Subcutaneous abdominal adipose tissue (tissue), 5 donors: ENCODE data around the gene SCUBE1.

ENCODE experiments used
- H3K27ac ChIP-seq: one replicate; pipeline ENCODE4 v1.7.0; 2013; ENCODE audit warnings: low read depth, mild to moderate bottlenecking, inconsistent platforms, low read length, moderate library complexity
- H3K27me3 ChIP-seq, 5 donors: one replicate each; pipeline ENCODE4 v1.7.0; 2013; ENCODE audit warnings: low read length in 5 of 5, inconsistent platforms in 1 of 5; ENCODE audit not compliant: control insufficient read depth in 5 of 5, insufficient read depth in 4 of 5
- H3K36me3 ChIP-seq, 5 donors: one replicate each; pipeline ENCODE4 v1.7.0; 2013; ENCODE audit warnings: low read length in 5 of 5; ENCODE audit not compliant: control insufficient read depth in 5 of 5, insufficient read depth in 5 of 5
- H3K4me1 ChIP-seq, 5 donors: one replicate each; pipeline ENCODE4 v1.7.0; 2013; ENCODE audit warnings: low read length in 5 of 5, mild to moderate bottlenecking in 3 of 5, moderate library complexity in 1 of 5; ENCODE audit not compliant: control insufficient read depth in 5 of 5, insufficient read depth in 5 of 5
- H3K4me3 ChIP-seq, 5 donors: one replicate each; pipeline ENCODE4 v1.7.0; 2013; ENCODE audit warnings: low read length in 5 of 5, low read depth in 1 of 5
- H3K9ac ChIP-seq, 5 donors: one replicate each; pipeline ENCODE4 v1.7.0; 2013; ENCODE audit warnings: low read length in 5 of 5, mild to moderate bottlenecking in 4 of 5, moderate library complexity in 3 of 5
- H3K9me3 ChIP-seq, 5 donors: one replicate each; pipeline ENCODE4 v1.7.0; 2013; ENCODE audit warnings: low read length in 5 of 5; ENCODE audit not compliant: control insufficient read depth in 5 of 5
- donor health status: healthy.
- donor health status: healthy.
- donor health status: healthy.
- donor health status: healthy.
- donor health status: healthy.

Gene SCUBE1

DNA sequence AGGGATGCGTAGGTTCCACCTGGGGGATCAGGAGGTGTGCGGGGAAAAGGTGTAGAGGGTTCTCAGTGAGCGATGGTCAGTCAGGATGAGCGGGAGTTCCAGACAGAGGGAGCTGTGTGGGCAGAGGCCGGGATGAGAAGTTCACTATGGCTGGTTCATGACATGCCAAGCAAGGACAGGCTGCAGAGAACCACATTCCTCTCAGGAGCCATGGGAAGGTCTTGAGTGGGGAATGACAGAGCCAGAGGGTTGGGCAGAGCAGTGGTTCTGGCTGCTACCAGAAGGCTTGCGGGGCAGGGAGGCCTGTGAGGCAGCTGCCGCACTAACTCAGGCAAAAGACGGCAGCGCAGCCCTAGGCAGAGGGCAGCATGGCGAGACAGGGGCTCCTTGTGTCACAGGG lies 66.1 kb downstream of the SCUBE1 start:
- Histone ChIP-seq H3K9ac (no peak overlapping the region), H3K4me3 (no peak overlapping the region), H3K27me3 (peaks cover 8 to 37% (median 29%) of the 10 kb centered on the region in 5 donors), H3K4me1 (no peaks in the 10 kb centered on the region), H3K9me3 (no peaks in the 10 kb centered on the region), H3K36me3 (no peaks in the 10 kb centered on the region), H3K27ac (no peak overlapping the region)

DNA sequence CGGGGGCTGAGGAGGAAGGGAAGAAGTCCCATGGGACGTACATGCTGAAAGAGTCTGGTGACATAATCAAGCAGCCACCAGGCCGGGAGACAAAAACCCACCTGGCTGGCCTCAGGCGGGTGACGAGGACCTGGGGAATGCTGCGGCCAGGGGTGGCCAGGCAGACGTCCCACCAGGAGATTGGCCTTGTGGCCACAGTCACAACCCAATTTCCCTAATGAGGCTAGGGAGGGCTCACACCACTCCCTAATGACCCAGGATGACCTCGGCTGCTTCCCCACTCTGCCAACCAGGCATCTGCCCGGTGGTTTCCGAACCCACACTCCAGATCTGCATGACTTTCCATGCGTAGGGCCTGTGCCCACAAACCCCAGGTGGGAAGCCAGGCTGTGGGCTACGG lies 66.9 kb downstream of the SCUBE1 start:
- no peak overlapping the region for H3K27ac ChIP-seq
- no peaks in the 10 kb centered on the region for H3K4me1 ChIP-seq
- no peaks in the 10 kb centered on the region for H3K36me3 ChIP-seq
- no peak overlapping the region for H3K9ac ChIP-seq
- H3K9me3 ChIP-seq: no peaks in the 10 kb centered on the region
- no peak overlapping the region for H3K4me3 ChIP-seq
- peaks cover under 1 to 37% (median 23%) of the 10 kb centered on the region in 5 donors for H3K27me3 ChIP-seq

DNA sequence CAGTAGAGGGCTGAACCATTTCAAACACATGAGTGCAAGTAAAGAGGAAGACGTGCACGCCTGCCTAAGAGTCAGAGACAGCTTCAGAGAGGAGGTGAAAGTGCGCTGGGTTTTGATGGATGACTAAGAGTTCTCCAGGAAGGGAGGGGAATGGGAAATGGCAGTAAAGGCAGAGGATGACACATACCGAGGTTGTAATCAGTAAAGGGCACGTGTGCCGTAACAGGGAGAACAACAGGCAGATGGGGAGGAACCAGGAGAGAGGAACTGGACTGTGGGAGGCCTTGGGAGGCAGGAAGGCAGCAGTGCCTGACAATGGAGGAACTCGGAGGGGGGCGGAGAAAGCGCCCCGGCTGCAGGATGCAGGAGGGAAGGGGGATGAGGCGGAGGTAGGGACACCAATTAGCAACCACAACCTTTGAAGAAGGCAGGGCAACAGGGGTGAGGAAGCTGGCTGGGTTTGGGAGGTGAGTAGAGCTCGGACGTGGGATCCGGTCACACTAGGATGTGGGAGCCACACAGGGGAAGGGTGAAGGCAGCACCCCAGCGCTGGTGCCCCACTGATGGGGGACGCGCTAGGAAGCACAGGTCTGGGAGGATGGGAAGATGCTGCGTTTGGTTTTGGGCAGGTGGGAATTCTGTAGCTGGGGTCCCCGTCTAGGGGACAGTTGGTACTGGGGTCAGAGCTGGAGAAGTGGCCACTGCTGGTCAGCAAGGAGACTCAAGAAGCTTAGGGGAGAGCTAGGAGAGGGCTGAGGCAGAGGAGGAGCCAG lies 67.4 kb downstream of the SCUBE1 start:
- Histone ChIP-seq H3K27me3 (peaks cover 3 to 41% (median 22%) of the 10 kb centered on the region in 5 donors), H3K27ac (no peak overlapping the region), H3K4me3 (no peak overlapping the region), H3K36me3 (no peaks in the 10 kb centered on the region), H3K9me3 (no peaks in the 10 kb centered on the region), H3K4me1 (no peaks in the 10 kb centered on the region), H3K9ac (no peak overlapping the region)

DNA sequence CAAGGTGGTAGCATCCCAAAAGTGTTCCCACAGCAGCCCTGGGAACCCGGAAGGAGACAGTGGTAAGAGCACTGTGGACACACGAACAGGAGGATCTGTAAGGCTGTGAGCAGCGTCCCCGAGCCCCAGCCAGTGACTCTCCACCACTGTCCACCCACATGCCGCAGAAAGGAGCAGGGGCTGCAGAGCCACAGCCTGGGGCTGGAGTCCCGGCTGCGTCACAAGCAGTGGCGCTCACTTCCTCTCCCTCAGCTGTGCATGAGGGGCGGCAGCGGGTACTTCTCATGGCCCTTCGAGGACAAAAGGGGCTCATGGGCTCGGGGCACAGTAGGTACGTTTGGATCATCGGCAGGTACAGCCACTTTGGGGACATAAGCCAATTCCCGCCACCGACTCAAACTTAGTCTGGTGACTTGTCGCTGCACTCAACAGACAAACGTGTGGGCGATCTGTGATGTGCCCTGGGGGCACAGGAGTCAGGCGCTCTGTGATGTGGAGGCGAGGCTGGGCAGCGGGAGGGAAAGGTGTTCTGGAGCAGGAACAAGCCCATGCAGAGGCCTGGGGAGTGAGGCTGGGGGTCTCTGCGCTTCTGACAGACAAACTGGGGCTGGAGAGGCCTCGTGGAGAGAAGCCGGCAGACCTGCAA lies 68.5 kb downstream of the SCUBE1 start:
- no peaks in the 10 kb centered on the region for H3K36me3 ChIP-seq
- no peak overlapping the region for H3K27ac ChIP-seq
- H3K9ac ChIP-seq: no peak overlapping the region
- H3K27me3 ChIP-seq: peaks cover 4 to 49% (median 22%) of the 10 kb centered on the region in 5 donors
- H3K9me3 ChIP-seq: no peaks in the 10 kb centered on the region
- H3K4me3 ChIP-seq: no peak overlapping the region
- H3K4me1 ChIP-seq: no peaks in the 10 kb centered on the region

DNA sequence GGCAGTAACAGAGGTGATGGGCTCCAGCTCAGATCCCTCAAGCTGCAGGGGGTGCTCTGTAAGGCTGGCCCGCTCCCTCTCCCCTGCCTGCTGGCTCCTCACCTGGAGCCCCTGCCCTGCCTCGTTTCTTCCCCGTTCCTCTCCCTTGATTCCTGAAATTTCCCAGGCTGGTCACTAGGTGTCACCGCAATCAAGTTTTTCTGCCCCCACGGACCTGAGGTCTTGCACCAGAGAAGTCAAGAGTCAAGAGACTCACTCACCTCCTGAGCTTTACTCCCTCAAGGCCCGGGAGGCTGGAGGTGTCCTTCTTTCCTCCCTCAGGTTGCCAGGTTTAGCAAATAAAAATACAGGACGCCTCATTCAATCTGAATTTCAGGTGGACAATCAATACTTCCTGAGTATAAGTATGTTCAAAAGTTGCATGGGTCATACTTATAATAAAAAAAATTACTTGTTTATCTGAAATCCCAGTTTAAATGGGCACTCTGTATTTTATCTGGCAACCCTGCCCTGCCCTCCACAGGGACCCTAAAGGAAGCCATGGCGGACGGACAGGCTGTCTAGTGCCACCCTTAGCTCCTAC lies 69.2 kb downstream of the SCUBE1 start:
- H3K36me3 ChIP-seq: no peaks in the 10 kb centered on the region
- no peak overlapping the region for H3K4me3 ChIP-seq
- no peaks in the 10 kb centered on the region for H3K9me3 ChIP-seq
- H3K9ac ChIP-seq: no peak overlapping the region
- H3K4me1 ChIP-seq: no peaks in the 10 kb centered on the region
- H3K27ac ChIP-seq: no peak overlapping the region
- peaks cover 10 to 54% (median 28%) of the 10 kb centered on the region in 5 donors for H3K27me3 ChIP-seq

DNA sequence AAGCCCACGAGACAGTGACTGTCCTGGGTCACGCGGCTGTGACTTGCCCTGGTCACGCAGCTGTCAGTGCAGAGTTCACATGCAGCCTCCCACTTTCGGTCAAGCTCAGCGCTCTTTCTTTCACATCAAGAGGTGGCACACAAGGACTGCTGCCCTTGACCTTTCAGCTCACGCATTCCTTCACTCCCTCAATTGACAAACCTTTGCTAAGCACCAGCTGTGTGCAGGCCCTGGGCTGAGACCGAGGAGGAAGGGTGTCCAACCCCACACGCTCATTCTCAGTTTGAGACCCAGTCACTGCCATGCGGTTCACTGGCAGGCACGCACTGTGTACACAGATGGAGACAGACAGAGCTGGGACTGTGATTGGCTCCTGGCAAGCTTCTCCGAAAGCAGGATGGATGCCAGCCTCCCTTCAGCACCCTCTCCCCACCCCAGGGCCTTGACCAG lies 70.3 kb downstream of the SCUBE1 start:
- Histone ChIP-seq H3K4me3 (no peak overlapping the region), H3K9ac (no peak overlapping the region), H3K27ac (no peak overlapping the region), H3K36me3 (no peaks in the 10 kb centered on the region), H3K4me1 (no peaks in the 10 kb centered on the region), H3K9me3 (no peaks in the 10 kb centered on the region), H3K27me3 (peaks cover 20 to 59% (median 33%) of the 10 kb centered on the region in 5 donors)

DNA sequence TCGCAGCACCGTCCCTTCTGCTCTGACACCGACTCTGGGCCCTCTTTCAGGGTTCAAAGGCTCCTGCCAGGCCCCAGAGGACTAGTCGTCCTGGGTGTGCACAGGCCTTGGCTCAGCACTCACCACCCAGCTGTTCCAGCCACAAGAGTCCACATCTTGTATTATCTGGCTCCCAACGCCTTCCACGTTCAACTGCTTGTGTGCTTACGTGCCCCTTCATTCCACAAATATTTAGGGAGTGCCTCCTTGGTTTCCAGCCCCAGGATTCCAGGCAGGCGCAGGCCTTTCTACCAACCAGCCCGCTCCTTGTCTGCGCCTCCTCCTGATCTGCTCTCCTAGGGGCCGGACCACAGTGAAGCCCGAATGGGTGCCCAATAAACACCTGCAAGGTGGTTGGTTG lies 70.9 kb downstream of the SCUBE1 start:
- H3K27me3 ChIP-seq: peaks cover 22 to 62% (median 39%) of the 10 kb centered on the region in 5 donors
- H3K27ac ChIP-seq: no peak overlapping the region
- no peaks in the 10 kb centered on the region for H3K36me3 ChIP-seq
- H3K9me3 ChIP-seq: no peaks in the 10 kb centered on the region
- no peaks in the 10 kb centered on the region for H3K4me1 ChIP-seq
- no peak overlapping the region for H3K9ac ChIP-seq
- H3K4me3 ChIP-seq: no peak overlapping the region

DNA sequence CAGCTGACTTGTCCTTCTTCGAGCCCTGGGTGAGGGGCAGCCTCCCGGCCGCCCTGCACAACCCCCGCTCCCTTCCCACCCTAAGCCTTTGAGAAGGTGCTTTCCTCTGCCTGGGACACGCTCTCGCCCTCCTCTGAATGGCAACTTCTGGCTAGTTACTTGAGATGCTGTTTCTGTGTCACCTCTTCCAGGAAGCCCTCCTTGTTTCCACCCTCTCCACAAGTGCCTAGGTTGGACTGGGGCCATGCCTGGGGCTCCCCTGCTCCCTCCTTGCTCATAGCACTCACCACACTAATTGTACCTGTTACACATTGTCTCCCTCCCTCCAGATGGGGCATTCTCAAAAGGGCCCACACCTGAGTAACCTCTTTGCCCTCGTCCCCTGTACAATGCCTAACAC lies 72.2 kb downstream of the SCUBE1 start:
- Histone ChIP-seq H3K27me3 (peaks cover 25 to 59% (median 34%) of the 10 kb centered on the region in 5 donors), H3K27ac (no peak overlapping the region), H3K4me1 (no peaks in the 10 kb centered on the region), H3K9ac (no peak overlapping the region), H3K4me3 (no peak overlapping the region), H3K9me3 (no peaks in the 10 kb centered on the region), H3K36me3 (no peaks in the 10 kb centered on the region)

DNA sequence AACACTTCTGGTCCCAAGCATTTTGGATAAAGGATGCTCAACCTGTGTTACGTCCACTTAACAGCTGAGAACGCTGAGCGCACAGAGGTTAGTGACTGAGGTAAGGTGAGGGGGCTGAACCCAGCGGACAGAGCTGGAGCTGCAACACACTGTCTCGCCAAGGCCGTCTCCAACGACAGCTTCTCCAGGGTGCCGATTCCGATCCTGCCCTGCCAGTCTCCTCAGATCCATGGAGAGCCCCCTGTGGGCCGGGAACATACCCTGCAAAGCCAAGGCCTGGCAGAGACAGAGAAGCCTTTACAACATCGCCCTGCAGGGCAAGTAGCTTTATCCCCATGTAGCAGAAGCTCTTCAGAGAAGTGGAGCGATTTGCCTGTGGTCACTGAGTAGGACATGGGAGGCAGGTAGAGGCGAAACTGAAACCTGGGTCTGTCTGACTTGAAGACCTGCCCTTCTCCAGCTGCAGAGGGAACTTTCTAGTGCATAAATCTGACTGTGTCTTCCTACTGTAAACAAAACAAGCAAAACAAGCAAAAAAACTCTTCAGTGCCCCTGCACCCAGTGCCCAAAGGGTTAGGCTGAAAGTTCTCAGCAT lies 72.8 kb downstream of the SCUBE1 start:
- peaks cover 22 to 55% (median 31%) of the 10 kb centered on the region in 5 donors for H3K27me3 ChIP-seq
- H3K4me3 ChIP-seq: no peak overlapping the region
- H3K9ac ChIP-seq: no peak overlapping the region
- no peaks in the 10 kb centered on the region for H3K4me1 ChIP-seq
- H3K9me3 ChIP-seq: no peaks in the 10 kb centered on the region
- H3K36me3 ChIP-seq: no peaks in the 10 kb centered on the region
- no peak overlapping the region for H3K27ac ChIP-seq

DNA sequence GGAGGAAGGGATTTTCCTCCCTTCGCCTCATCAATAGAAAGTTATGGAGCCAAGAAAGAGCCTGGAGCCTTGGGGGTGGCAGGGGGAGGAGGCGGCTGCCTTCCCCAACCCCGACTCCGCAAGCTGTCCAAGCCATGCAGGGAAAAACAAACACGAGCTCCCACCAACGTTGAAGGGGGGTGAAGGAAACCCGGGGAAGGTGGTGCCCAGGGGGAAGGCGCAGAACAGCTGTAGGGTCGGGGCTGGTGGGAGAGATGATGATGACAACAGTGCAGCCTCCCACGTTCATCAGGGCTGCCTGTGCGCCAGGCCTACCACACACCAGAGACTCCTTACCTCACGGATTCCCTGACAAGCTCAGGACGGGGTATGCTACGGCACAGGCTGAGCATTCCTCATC lies 73.5 kb downstream of the SCUBE1 start:
- Histone ChIP-seq H3K27ac (no peak overlapping the region), H3K27me3 (peaks cover 23 to 55% (median 28%) of the 10 kb centered on the region in 5 donors), H3K4me3 (no peak overlapping the region), H3K9ac (no peak overlapping the region), H3K9me3 (no peaks in the 10 kb centered on the region), H3K36me3 (no peaks in the 10 kb centered on the region), H3K4me1 (peaks cover 0 to 4% (median 0%) of the 10 kb centered on the region in 5 donors)
